Muscle layer of duodenum (tissue), 2 donors: ENCODE data around the gene RIOK2.
"Not testable (repeated sequence)": the region's sequence is repeated elsewhere in the genome, so short reads cannot be mapped to it uniquely, and the experiment has no call there.

ENCODE experiments used
- H3K27ac ChIP-seq: one replicate; pipeline ENCODE4 v1.7.0; 2013; ENCODE audit warnings: mild to moderate bottlenecking, low read length
- H3K27me3 ChIP-seq: one replicate; pipeline ENCODE4 v1.7.0; 2013; ENCODE audit warnings: low read depth, mild to moderate bottlenecking, control low read depth, low read length
- H3K36me3 ChIP-seq, 2 donors: one replicate each; pipeline ENCODE4 v1.7.0; 2013; ENCODE audit warnings: low read length in 2 of 2, control low read depth in 1 of 2, mild to moderate bottlenecking in 1 of 2; ENCODE audit not compliant: insufficient read depth in 2 of 2, control insufficient read depth in 1 of 2
- H3K4me1 ChIP-seq, 2 donors: one replicate each; pipeline ENCODE4 v1.7.0; 2013; ENCODE audit warnings: low read length in 2 of 2, mild to moderate bottlenecking in 2 of 2, control low read depth in 1 of 2, moderate library complexity in 1 of 2; ENCODE audit not compliant: insufficient read depth in 2 of 2, control insufficient read depth in 1 of 2
- H3K4me3 ChIP-seq, 2 donors: one replicate each; pipeline ENCODE4 v1.7.0; 2013; ENCODE audit warnings: low read length in 2 of 2, low read depth in 1 of 2, mild to moderate bottlenecking in 1 of 2
- H3K9me3 ChIP-seq, 2 donors: one replicate each; pipeline ENCODE4 v1.7.0; 2013; ENCODE audit warnings: low read length in 2 of 2, control low read depth in 1 of 2, mild to moderate bottlenecking in 1 of 2; ENCODE audit not compliant: control insufficient read depth in 1 of 2
- donor health status: healthy.

RIOK2 gene

GRCh38 chr5:97141539-97141938 lies 41.5 kb downstream of the RIOK2 start:
- Histone ChIP-seq H3K27me3 (no peaks in the 10 kb centered on the region), H3K4me3 (no peak overlapping the region), H3K27ac (no peak overlapping the region), H3K9me3 (no peaks in the 10 kb centered on the region), H3K36me3 (no peaks in the 10 kb centered on the region), H3K4me1 (peaks cover 0 to 5% of the 10 kb centered on the region in 2 donors)

GRCh38 chr5:97141031-97141430 lies 42.0 kb downstream of the RIOK2 start:
- Histone ChIP-seq H3K4me3 (no peak overlapping the region), H3K27ac (no peak overlapping the region)

GRCh38 chr5:97140250-97140649 lies 42.8 kb downstream of the RIOK2 start:
- H3K27me3 ChIP-seq, H3K9me3 ChIP-seq, H3K36me3 ChIP-seq, H3K4me1 ChIP-seq, H3K27ac ChIP-seq, H3K4me3 ChIP-seq: not testable (repeated sequence)

More at GRCh38 chr5:97141031-97141430, 42.0 kb downstream of the RIOK2 start:
- Histone ChIP-seq H3K4me1 (peaks cover 0 to 5% of the 10 kb centered on the region in 2 donors), H3K27me3 (no peaks in the 10 kb centered on the region), H3K9me3 (no peaks in the 10 kb centered on the region), H3K36me3 (no peaks in the 10 kb centered on the region)

- Histone ChIP-seq H3K27me3 (no peaks in the 10 kb centered on the region), H3K36me3 (no peaks in the 10 kb centered on the region), H3K4me1 (no peaks in the 10 kb centered on the region), H3K27ac (no peak overlapping the region), H3K9me3 (no peaks in the 10 kb centered on the region), H3K4me3 (no peak overlapping the region)
Measured at GRCh38 chr5:97136475-97136874, 46.6 kb downstream of the RIOK2 start.

GRCh38 chr5:97135868-97136267 lies 47.2 kb downstream of the RIOK2 start:
- no peaks in the 10 kb centered on the region for H3K36me3 ChIP-seq
- no peaks in the 10 kb centered on the region for H3K4me1 ChIP-seq
- no peak overlapping the region for H3K4me3 ChIP-seq
- H3K9me3 ChIP-seq = no peaks in the 10 kb centered on the region
- no peaks in the 10 kb centered on the region for H3K27me3 ChIP-seq
- H3K27ac ChIP-seq = no peak overlapping the region

- H3K36me3 ChIP-seq = no peaks in the 10 kb centered on the region
- no peak overlapping the region for H3K27ac ChIP-seq
- H3K4me1 ChIP-seq = no peaks in the 10 kb centered on the region
- no peak overlapping the region for H3K4me3 ChIP-seq
- H3K27me3 ChIP-seq = no peaks in the 10 kb centered on the region
- H3K9me3 ChIP-seq = no peaks in the 10 kb centered on the region
Measured at GRCh38 chr5:97134634-97135033, 48.4 kb downstream of the RIOK2 start.

- no peak overlapping the region for H3K4me3 ChIP-seq
- H3K27ac ChIP-seq = no peak overlapping the region
- no peaks in the 10 kb centered on the region for H3K27me3 ChIP-seq
- H3K36me3 ChIP-seq = no peaks in the 10 kb centered on the region
- no peaks in the 10 kb centered on the region for H3K9me3 ChIP-seq
- no peaks in the 10 kb centered on the region for H3K4me1 ChIP-seq
Measured at GRCh38 chr5:97133101-97133500, 49.9 kb downstream of the RIOK2 start.

- Histone ChIP-seq H3K4me3 (no peak overlapping the region), H3K9me3 (no peaks in the 10 kb centered on the region), H3K27me3 (no peaks in the 10 kb centered on the region), H3K27ac (no peak overlapping the region), H3K36me3 (no peaks in the 10 kb centered on the region), H3K4me1 (no peaks in the 10 kb centered on the region)
Measured at GRCh38 chr5:97131921-97132320, 51.1 kb downstream of the RIOK2 start.

- H3K36me3 ChIP-seq = no peaks in the 10 kb centered on the region
- H3K27me3 ChIP-seq = no peaks in the 10 kb centered on the region
- H3K27ac ChIP-seq = no peak overlapping the region
- no peak overlapping the region for H3K4me3 ChIP-seq
- no peaks in the 10 kb centered on the region for H3K9me3 ChIP-seq
- H3K4me1 ChIP-seq = no peaks in the 10 kb centered on the region
Measured at GRCh38 chr5:97131139-97131710, 51.8 kb downstream of the RIOK2 start.

- Histone ChIP-seq H3K4me1 (no peaks in the 10 kb centered on the region), H3K27me3 (no peaks in the 10 kb centered on the region), H3K4me3 (no peak overlapping the region), H3K27ac (no peak overlapping the region), H3K36me3 (no peaks in the 10 kb centered on the region), H3K9me3 (no peaks in the 10 kb centered on the region)
Measured at GRCh38 chr5:97127727-97128126, 55.3 kb downstream of the RIOK2 start.

- H3K27me3 ChIP-seq = no peaks in the 10 kb centered on the region
- H3K4me3 ChIP-seq = no peak overlapping the region
- no peaks in the 10 kb centered on the region for H3K36me3 ChIP-seq
- no peak overlapping the region for H3K27ac ChIP-seq
- no peaks in the 10 kb centered on the region for H3K9me3 ChIP-seq
- H3K4me1 ChIP-seq = no peaks in the 10 kb centered on the region
Measured at GRCh38 chr5:97125125-97125683, 57.8 kb downstream of the RIOK2 start.

- Histone ChIP-seq H3K27ac (no peak overlapping the region), H3K27me3 (no peaks in the 10 kb centered on the region), H3K4me1 (no peaks in the 10 kb centered on the region), H3K9me3 (no peaks in the 10 kb centered on the region), H3K4me3 (no peak overlapping the region), H3K36me3 (no peaks in the 10 kb centered on the region)
Measured at GRCh38 chr5:97124335-97124734, 58.7 kb downstream of the RIOK2 start.
